ENCODE data around the gene UVRAG.
"Not testable (repeated sequence)": the region's sequence is repeated elsewhere in the genome, so short reads cannot be mapped to it uniquely, and the experiment has no call there.

Gene UVRAG

DNA sequence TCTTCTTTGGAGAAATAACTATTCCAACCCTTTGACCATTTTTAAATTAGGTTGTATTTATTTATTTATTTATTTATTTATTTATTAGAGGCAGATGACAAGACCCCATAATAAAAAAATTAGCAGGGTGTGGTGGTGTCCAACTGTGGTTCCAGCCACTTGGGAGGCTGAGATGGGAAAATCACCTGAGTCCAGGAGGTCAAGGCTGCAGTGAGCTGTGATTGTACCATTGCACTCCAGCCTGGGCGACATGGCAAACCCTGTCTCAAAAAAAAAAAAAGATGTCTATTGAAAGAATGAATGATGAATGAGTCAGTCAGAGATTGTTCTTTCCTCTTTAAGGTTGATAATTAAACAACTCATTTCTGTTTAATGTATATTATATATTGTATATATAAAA lies 261.7 kb downstream of the UVRAG start:
- H3K27me3 Mint-ChIP-seq = no peaks in the 10 kb centered on the region
- no peaks in the 10 kb centered on the region for H3K4me1 Mint-ChIP-seq
- no peak overlapping the region for H3K27ac Mint-ChIP-seq (ENCODE audit: low read depth)
- DNase-seq (ENCODE audit: low spot score in 2 of 2) = no peak
- H3K9me3 Mint-ChIP-seq = no peaks in the 10 kb centered on the region
- no peak for ATAC-seq (replicated peaks; ENCODE audit: extremely low read depth, poor library complexity, severe bottlenecking)
- H3K36me3 Mint-ChIP-seq (ENCODE audit: insufficient read depth) = peaks cover 4% of the 10 kb centered on the region
- no peak overlapping the region for H3K4me3 Mint-ChIP-seq

DNA sequence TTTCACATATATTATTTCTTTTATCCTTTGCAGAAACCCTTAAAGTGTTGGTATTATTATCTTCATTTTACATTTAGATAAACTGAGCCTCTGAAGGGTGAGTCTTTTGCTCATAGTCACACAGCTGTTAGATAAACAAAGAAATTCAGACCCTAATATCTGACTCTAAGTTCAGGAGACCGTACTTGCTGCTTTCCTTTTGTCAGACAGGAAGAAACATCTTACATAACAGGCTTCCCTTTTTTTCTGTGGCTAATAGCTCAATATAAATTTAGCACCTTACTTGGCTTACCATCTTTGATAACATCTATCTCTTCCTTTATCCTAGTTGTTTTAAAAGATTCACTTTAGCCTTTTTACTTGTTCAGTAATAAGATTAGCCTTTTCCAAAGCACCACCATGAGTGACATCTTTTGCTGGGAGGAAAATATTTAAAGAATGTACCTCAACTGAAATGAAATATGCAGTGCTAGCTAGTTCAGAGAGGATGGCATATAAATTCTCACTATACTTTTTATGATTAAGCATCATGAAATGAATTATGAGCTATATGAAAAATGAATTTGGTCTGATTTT lies 262.7 kb downstream of the UVRAG start:
- ATAC-seq (replicated peaks; ENCODE audit: extremely low read depth, poor library complexity, severe bottlenecking) = no peak
- Mint-ChIP-seq H3K27ac (ENCODE audit: low read depth) (no peak overlapping the region), H3K36me3 (ENCODE audit: insufficient read depth) (peaks cover 4% of the 10 kb centered on the region), H3K4me3 (no peak overlapping the region), H3K4me1 (no peaks in the 10 kb centered on the region), H3K27me3 (no peaks in the 10 kb centered on the region), H3K9me3 (no peaks in the 10 kb centered on the region)
- DNase-seq (ENCODE audit: low spot score in 2 of 2) = no peak

DNA sequence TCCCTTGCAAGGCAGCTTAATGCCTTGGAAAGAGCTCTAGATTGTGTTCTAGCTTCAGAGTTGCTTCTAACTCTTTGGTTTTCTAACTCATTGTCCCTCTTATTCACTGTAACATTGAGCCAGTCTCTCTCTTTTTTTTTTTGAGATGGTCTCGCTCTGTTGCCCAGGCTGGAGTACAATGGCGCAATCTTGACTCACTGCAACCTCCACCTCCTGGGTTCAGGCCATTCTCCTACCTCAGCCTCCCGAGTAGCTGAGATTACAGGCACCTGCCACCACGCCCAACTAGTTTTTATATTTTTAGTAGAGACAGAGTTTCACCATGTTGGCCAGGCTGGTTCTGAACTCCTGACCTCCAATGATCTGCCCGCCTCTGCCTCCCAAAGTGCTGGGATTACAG lies 266.1 kb downstream of the UVRAG start:
- not testable (repeated sequence) for ATAC-seq (replicated peaks; ENCODE audit: extremely low read depth, poor library complexity, severe bottlenecking); H3K4me1 Mint-ChIP-seq; H3K27me3 Mint-ChIP-seq; H3K36me3 Mint-ChIP-seq (ENCODE audit: insufficient read depth); H3K27ac Mint-ChIP-seq (ENCODE audit: low read depth); DNase-seq (ENCODE audit: low spot score in 2 of 2); H3K4me3 Mint-ChIP-seq; H3K9me3 Mint-ChIP-seq

DNA sequence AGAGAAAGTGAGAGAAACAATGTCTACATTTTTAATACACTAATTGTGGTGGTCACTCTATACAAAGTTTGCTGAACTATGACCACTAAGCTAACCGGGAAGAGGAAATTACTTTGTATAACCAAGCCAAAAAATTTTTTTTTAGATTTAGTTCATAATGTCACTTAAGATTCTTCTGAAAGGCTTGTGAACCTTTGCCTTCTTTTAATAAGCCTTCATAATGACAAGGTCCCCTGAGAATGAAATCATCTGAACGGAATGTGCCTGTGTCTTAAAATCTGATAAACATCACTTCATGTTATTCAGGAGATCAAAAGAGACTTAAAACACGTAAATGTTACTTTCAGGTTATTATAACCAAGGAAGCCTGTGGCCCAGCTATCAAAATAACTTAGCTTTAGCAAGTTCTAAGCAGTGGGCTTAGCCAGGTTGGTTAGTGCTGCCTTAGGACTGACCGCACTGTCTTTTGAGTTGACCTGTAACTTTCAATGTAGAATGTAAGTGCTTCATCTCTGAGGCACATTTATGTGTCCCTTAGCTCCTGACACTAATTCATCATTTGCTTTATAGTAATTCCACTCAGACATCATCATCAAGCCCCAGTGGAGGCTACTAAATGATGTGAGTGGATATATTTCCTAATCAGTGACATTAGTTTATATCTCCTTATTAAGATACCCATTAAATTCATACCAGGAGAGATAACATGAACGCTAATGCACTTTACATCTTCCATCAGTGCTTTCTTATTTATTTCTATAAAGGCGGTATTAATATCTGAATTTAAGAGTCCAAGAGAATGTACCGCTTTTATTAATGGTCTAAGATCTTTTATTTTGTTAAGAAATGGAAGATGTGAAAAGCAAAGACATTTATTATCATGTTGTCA lies 268.8 kb downstream of the UVRAG start:
- no peak overlapping the region for H3K27ac Mint-ChIP-seq (ENCODE audit: low read depth)
- H3K4me3 Mint-ChIP-seq = no peak overlapping the region
- no peaks in the 10 kb centered on the region for H3K4me1 Mint-ChIP-seq
- no peaks in the 10 kb centered on the region for H3K27me3 Mint-ChIP-seq
- no peak for DNase-seq (ENCODE audit: low spot score in 2 of 2)
- no peaks in the 10 kb centered on the region for H3K9me3 Mint-ChIP-seq
- H3K36me3 Mint-ChIP-seq (ENCODE audit: insufficient read depth) = peaks cover 8% of the 10 kb centered on the region
- no peak for ATAC-seq (replicated peaks; ENCODE audit: extremely low read depth, poor library complexity, severe bottlenecking)

DNA sequence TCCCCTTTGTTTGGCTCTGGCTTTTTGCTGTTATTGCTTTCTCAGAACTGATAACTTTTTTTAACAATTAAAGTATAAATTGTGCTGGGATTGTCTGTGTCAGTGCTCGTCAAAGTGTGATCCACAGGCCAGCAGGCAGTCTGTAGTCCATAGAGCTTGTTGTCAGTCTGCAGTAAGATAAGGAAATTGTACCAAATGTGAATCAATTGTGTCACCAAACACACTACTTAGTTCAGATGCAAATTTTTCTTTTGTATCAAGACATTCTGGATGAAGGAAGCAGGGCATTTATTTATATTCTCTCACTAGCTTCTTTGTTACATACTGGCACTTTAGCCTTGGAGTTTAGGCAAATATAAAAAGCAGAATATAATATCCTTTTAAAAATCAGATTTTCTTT lies 270.3 kb downstream of the UVRAG start:
- Mint-ChIP-seq H3K4me3 (no peak overlapping the region), H3K27ac (ENCODE audit: low read depth) (no peak overlapping the region), H3K27me3 (no peaks in the 10 kb centered on the region), H3K9me3 (peaks cover 3% of the 10 kb centered on the region), H3K36me3 (ENCODE audit: insufficient read depth) (peaks cover 5% of the 10 kb centered on the region), H3K4me1 (peaks cover 2% of the 10 kb centered on the region)
- DNase-seq (ENCODE audit: low spot score in 2 of 2) (no peak), ATAC-seq (replicated peaks; ENCODE audit: extremely low read depth, poor library complexity, severe bottlenecking) (no peak)

DNA sequence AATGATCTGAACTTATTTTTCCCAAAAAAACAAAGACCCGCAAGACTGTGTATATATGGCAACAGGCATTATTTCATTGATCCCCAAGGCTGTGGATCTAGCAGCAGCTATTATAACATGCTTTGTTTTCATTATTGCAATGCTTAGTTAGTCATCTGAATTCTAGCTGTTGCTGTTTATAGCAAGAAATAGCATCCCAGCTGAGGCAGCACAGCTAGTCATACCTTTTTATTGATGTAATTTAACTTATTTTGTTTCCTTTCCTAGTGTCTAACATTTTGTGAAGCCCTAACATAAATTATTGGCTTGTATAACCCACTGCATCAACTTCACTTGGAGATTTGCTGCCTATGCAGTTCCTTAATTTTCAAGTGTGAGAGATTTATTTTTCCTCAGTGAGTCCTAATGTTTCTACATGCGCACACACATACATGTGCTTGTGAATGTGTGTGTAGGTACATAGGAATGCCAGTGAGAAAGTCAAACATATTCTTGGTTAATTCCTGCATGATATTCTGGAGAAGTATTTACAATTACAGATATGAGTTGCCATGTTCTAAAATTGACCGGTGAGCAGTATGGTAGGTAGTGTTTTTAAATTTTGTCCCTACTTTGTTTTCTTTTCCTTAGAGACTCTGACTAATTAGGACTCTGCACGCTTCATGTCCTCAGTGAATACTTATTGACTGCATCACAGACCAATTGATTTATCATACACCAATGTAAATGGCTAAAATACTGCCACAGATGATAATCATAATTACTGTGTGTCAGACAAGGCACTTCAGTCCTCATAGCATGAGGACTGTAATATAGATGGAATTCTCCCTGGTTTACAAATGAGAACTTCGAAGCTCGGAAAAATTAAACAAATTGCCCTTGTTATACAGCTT lies 272.0 kb downstream of the UVRAG start:
- no peak for ATAC-seq (replicated peaks; ENCODE audit: extremely low read depth, poor library complexity, severe bottlenecking)
- Mint-ChIP-seq H3K4me3 (no peak overlapping the region), H3K36me3 (ENCODE audit: insufficient read depth) (peaks cover 7% of the 10 kb centered on the region), H3K4me1 (peaks cover 5% of the 10 kb centered on the region), H3K27ac (ENCODE audit: low read depth) (no peak overlapping the region), H3K9me3 (peaks cover 9% of the 10 kb centered on the region), H3K27me3 (no peaks in the 10 kb centered on the region)
- no peak for DNase-seq (ENCODE audit: low spot score in 2 of 2)

DNA sequence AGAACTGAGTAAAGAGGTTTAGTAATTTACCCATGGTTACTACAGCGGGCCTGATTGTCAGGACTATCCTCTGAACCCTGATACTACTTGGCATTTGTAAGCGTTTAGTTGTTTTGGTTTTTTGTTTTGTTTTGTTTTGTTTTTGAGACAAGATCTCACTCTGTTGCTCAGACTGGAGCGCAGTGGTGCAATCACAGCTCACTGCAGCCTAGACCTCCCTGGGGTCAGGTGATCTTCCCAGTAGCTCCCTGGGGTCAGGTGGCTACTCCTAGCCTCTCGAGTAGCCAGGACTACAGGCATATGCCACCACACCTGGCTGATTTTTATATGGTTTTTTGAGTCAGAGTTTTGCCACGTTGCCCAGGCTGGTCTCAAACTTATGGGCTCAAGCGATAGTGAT lies 272.7 kb downstream of the UVRAG start:
- Mint-ChIP-seq H3K27ac (ENCODE audit: low read depth) (no peak overlapping the region), H3K36me3 (ENCODE audit: insufficient read depth) (peaks cover 7% of the 10 kb centered on the region)

DNA sequence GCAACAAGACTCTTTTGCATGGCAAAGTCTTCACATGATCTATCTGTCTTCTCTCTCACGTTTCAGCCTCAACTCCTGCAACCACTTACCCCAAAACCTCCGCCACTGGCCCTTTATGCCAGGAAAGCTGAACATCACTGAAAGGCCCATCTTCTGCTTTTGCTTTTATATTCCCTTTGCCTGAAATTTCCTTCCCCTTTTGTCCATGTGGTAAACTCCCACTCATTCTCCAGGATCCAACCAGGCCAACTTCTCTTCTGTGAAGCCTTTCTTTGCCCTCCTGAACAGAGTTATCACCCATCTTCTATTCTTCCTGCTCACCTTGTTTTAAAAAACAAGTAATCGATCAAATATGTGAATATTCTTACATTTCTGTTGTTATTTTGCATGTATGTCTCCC lies 273.5 kb downstream of the UVRAG start:
- Mint-ChIP-seq H3K4me3 (no peak overlapping the region), H3K4me1 (peaks cover 9% of the 10 kb centered on the region), H3K9me3 (peaks cover 9% of the 10 kb centered on the region), H3K27ac (ENCODE audit: low read depth) (no peak overlapping the region), H3K36me3 (ENCODE audit: insufficient read depth) (peaks cover 7% of the 10 kb centered on the region), H3K27me3 (no peaks in the 10 kb centered on the region)
- ATAC-seq (replicated peaks; ENCODE audit: extremely low read depth, poor library complexity, severe bottlenecking) = no peak
- DNase-seq (ENCODE audit: low spot score in 2 of 2) = no peak

More for the DNA sequence above, 272.7 kb downstream of the UVRAG start:
- ATAC-seq (replicated peaks; ENCODE audit: extremely low read depth, poor library complexity, severe bottlenecking) (no peak), DNase-seq (ENCODE audit: low spot score in 2 of 2) (no peak)
- Mint-ChIP-seq H3K27me3 (no peaks in the 10 kb centered on the region), H3K9me3 (peaks cover 9% of the 10 kb centered on the region), H3K4me3 (no peak overlapping the region), H3K4me1 (peaks cover 5% of the 10 kb centered on the region)

DNA sequence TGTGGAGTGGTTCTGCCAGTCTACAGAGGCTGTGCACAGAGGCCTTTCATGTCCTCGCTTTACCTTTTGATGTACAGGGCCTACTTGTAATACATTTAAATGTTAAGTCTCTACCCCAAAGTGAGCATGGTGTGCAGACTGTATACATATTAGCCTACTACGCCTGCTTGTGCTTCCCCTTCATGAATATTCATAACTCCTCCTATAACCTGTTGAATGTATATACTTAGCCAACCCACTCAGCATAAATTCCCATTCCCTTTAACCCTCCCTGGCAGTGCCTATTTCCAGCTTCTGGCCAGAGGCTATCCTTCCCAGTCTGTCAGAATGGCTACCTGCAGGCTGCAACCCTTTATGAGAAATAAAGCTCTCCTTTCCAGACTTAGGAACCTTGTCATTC lies 275.2 kb downstream of the UVRAG start:
- H3K4me3 Mint-ChIP-seq = no peak overlapping the region
- no peaks in the 10 kb centered on the region for H3K27me3 Mint-ChIP-seq
- ATAC-seq (replicated peaks; ENCODE audit: extremely low read depth, poor library complexity, severe bottlenecking) (no peak), DNase-seq (ENCODE audit: low spot score in 2 of 2) (no peak)
- H3K27ac Mint-ChIP-seq (ENCODE audit: low read depth) = no peak overlapping the region
- peaks cover 12% of the 10 kb centered on the region for H3K4me1 Mint-ChIP-seq
- peaks cover 7% of the 10 kb centered on the region for H3K36me3 Mint-ChIP-seq (ENCODE audit: insufficient read depth)
- H3K9me3 Mint-ChIP-seq = peaks cover 9% of the 10 kb centered on the region

DNA sequence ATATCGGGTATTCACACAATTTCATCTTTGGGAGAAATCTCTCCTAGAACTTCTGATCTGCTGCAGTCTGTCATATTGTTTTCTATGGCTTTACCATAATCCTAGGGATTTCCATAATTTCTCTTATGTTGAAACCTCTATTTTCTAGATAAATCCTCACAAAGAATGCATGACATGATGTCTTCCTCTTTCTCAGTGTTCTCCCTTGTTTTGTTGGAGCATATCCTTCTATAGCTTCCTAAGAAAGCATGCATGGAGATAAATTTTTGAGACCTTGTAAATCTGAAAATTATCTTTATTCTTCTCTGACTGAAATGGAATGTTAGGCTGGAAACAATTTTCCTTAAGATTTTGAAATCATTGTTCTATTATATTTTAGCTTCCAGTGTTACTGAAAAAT lies 275.8 kb downstream of the UVRAG start:
- H3K4me1 Mint-ChIP-seq = peaks cover 12% of the 10 kb centered on the region
- no peak for ATAC-seq (replicated peaks; ENCODE audit: extremely low read depth, poor library complexity, severe bottlenecking)
- no peaks in the 10 kb centered on the region for H3K27me3 Mint-ChIP-seq
- H3K36me3 Mint-ChIP-seq (ENCODE audit: insufficient read depth) = peaks cover 7% of the 10 kb centered on the region
- DNase-seq (ENCODE audit: low spot score in 2 of 2) = no peak
- no peak overlapping the region for H3K27ac Mint-ChIP-seq (ENCODE audit: low read depth)
- no peak overlapping the region for H3K4me3 Mint-ChIP-seq
- peaks cover 9% of the 10 kb centered on the region for H3K9me3 Mint-ChIP-seq

DNA sequence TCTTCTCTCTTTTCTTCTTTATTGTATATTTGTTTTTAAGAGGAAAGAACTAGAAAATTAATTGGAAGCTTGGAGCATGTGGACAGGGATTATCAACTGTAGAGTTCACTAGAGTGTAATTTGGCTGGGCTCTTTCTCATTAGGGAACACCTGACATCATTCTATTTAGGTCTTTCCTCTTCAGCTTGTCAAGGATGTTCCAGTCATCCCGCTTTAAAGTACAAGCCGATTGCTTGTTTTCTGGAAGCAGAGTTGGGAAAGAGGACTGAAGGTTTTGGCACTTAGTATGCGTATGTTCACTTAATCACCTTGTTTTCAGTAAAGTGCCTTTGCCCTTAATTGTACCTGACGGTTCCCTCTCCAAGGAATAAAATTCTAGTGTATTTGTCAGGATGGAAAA lies 279.7 kb downstream of the UVRAG start:
- no peak overlapping the region for H3K27ac Mint-ChIP-seq (ENCODE audit: low read depth)
- peaks cover 5% of the 10 kb centered on the region for H3K36me3 Mint-ChIP-seq (ENCODE audit: insufficient read depth)
- H3K4me3 Mint-ChIP-seq = no peak overlapping the region
- ATAC-seq (replicated peaks; ENCODE audit: extremely low read depth, poor library complexity, severe bottlenecking) (no peak), DNase-seq (ENCODE audit: low spot score in 2 of 2) (no peak)
- H3K27me3 Mint-ChIP-seq = no peaks in the 10 kb centered on the region
- H3K9me3 Mint-ChIP-seq = peaks cover 9% of the 10 kb centered on the region
- peaks cover 18% of the 10 kb centered on the region for H3K4me1 Mint-ChIP-seq

DNA sequence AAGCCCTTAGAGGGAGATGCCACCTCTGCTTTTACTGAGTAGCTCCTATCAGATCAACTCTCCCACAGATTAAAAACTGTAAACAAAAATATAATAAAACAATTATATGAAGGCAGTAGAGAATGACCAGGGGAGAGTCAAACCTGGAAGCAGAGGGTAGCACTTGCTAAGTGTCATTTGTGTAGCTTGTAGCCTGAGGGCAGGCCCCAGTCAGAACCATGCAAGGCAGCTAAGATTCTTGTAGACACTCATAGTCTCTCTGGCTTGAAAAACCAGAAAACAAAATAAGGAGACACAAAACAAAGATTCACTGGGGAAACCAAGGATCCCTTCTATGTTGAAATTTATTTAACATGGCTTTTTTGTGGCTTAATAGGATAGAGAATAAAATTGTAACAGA lies 280.9 kb downstream of the UVRAG start:
- peaks cover 5% of the 10 kb centered on the region for H3K36me3 Mint-ChIP-seq (ENCODE audit: insufficient read depth)
- DNase-seq (ENCODE audit: low spot score in 2 of 2) (no peak), ATAC-seq (replicated peaks; ENCODE audit: extremely low read depth, poor library complexity, severe bottlenecking) (no peak)
- H3K27me3 Mint-ChIP-seq = no peaks in the 10 kb centered on the region
- H3K4me3 Mint-ChIP-seq = no peak overlapping the region
- no peaks in the 10 kb centered on the region for H3K9me3 Mint-ChIP-seq
- no peak overlapping the region for H3K27ac Mint-ChIP-seq (ENCODE audit: low read depth)
- peaks cover 14% of the 10 kb centered on the region for H3K4me1 Mint-ChIP-seq
